Measurements from ENCODE around the gene PRR15L. TPM values are rescaled to one million over a fixed set of nuclear protein-coding genes. Genes with fewer than 3 reads are reported as not detected.
"Not testable (repeated sequence)": the region's sequence is repeated elsewhere in the genome, so short reads cannot be mapped to it uniquely, and the experiment has no call there.

PRR15L gene
- total RNA-seq, 1 donor from 2014 or later, result not detected

- intact Hi-C loops (cut with DNase I), result no loop called here
- DNase-seq, result no peak
- no peak for ATAC-seq (ENCODE audit: poor library complexity)
Observed at GRCh38 chr17:47990962-47991731, 33.5 kb upstream of the PRR15L start.

DNA sequence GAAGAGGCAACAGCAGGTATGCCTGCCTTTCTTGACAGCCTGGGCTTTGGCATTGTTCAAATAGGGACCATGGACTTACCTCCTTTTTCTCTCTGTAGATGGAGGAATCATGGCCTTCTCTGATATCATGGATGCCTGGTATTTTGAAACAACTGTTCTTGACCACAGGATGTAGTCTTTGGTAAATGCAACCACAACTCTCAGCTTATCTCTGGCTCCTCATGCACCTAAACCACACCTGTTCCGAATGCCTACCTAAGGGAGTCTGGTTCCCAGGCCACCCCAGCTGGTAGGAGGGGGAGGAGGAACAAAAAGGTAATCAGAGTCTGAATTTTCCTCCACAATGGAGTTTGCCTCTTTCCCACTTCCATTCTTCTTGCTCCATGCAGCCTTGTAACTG lies 32.0 kb upstream of the PRR15L start:
- intact Hi-C loops (cut with DNase I), result no loop called here
- no peak for ATAC-seq (ENCODE audit: poor library complexity)

DNA sequence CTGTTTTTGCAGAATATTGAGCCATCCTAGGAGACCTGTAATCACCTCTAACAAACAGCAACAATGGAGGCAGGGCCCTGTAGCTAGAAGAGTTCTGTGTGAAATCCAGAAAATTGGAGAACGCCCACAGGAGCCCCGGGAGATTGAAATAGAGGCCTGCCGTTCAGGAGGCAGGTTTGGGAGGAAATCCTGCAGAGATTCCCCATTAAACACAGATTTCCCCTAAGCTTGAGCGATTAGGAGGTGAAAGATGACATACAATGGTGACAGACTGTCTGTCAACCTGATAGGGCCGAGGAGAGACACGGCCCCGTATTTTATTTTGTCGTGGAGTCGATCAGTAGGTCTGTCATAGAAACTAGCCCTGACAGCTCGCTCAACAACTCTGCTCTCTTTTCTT lies 31.5 kb upstream of the PRR15L start:
- DNase-seq (no peak), ATAC-seq (ENCODE audit: poor library complexity) (no peak)
- intact Hi-C loops (cut with DNase I), result no loop called here

More for the DNA sequence above, 32.0 kb upstream of the PRR15L start:
- no peak for DNase-seq

- DNase-seq; ATAC-seq (ENCODE audit: poor library complexity); intact Hi-C loops (cut with DNase I): not testable (repeated sequence)
Observed at GRCh38 chr17:47988445-47988844, 30.8 kb upstream of the PRR15L start.

GRCh38 chr17:47987240-47987835 lies 29.7 kb upstream of the PRR15L start:
- ATAC-seq (ENCODE audit: poor library complexity) (peak; percentile 49), DNase-seq (no peak)
- intact Hi-C loops (cut with DNase I), result no loop called here

DNA sequence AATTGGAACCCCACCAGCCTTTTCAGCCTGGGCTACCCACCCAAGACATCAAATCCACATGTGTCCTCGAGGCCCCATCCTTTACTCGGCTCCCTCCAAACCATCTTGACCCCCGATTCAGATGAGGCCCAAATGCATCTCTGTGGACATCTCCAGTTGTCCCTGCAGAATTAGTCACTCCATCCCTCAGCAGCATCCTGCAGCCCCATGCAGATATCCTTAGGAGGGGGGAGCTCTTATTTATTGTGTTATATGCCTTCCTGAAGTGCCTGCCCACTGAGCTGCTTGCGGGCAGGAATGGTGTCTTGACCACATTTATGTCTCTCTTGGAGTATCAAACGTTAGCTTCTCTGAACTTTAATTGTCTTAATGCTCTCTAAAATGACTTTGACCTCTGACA lies 28.8 kb upstream of the PRR15L start:
- no peak for ATAC-seq (ENCODE audit: poor library complexity)
- DNase-seq, result no peak
- intact Hi-C loops (cut with DNase I), result no loop called here

DNA sequence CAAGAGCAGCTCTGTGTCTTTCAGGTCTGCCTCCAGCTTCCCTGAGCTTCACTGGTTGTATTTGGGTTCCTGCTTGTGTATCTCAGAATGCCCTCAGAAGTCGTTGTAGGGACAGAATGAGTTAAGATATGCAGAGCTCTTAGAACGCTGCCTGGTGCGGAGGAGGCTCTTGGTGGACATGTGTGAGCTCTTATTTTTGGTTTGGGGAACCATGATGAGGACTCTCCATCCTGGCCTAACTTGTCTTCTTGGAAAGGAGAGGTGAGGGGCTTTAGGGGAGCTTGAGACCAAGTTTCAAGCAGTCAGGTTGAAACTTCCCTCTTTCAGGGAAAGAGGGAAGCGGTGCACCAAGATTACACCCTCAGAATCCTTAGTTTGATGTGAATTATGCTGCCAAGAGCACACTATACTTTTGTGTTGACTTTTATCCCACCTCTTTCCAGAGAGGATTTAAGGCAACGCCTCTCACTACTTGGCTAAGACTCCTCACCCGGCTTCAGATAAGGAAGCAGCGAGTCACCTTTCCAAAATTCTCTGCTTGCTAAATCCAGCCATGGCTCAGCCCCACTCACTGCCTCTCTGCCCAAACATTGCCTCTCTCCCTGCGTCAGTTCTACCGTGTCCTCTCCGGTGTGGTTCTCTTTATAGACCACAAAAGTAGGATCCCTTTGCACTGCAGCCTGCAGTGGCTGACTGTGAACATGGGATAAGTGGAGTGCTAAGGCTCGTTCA lies 26.0 kb upstream of the PRR15L start:
- intact Hi-C loops (cut with DNase I), result no loop called here
- ATAC-seq (ENCODE audit: poor library complexity), result peak; percentile 62
- no peak for DNase-seq

- DNase-seq, result no peak
- intact Hi-C loops (cut with DNase I), result no loop called here
- ATAC-seq (ENCODE audit: poor library complexity), result no peak
Observed at GRCh38 chr17:47982645-47983390, 25.1 kb upstream of the PRR15L start.

DNA sequence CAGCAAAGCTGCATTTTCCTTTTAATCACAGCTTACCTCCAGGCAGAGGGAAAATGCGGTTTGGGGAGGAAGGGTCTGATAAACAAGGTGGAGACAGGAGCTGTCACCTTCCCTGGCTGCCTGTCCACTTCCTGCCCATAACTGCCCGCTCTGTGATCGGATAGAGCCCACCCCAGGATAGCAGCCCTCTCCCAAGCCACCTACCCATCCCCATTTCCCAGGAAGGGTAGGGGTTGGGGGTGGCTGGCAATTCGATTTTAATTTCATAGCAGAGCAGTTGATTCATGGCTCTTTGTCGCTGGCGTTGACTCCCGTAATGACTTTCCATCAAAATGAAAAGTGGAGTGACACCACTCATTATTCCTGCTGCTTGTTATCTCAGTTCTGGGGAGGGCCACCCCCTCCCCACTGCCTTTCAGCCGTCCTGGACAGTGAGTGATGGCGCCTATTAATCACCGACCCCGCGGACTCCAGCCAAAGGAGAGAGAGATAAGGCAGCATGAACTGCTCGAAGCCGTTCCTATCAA lies 24.5 kb upstream of the PRR15L start:
- DNase-seq (no peak), ATAC-seq (ENCODE audit: poor library complexity) (no peak)
- intact Hi-C loops (cut with DNase I), result no loop called here

DNA sequence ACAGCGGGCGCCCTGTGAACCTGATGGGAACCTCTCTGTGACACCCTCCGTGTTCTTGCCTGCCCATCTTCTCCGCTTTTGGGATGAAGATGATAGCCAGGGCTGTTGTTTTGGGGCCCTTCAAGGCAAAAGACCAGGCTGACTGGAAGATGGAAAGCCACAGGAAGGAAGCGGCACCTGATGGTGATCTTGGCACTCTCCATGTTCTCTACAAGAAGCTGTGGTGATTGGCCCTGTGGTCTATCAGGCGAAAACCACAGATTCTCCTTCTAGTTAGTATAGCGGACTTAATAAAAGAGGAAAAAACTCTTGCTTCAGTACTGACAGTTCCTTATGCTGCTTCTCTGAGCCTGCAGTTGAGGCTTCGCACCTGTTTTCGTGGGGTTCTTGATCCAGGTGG lies 23.8 kb upstream of the PRR15L start:
- ATAC-seq (ENCODE audit: poor library complexity) (no peak), DNase-seq (no peak)
- intact Hi-C loops (cut with DNase I), result no loop called here

GRCh38 chr17:47980541-47980940 lies 22.9 kb upstream of the PRR15L start:
- DNase-seq (no peak), ATAC-seq (ENCODE audit: poor library complexity) (no peak)
- intact Hi-C loops (cut with DNase I), result no loop called here

DNA sequence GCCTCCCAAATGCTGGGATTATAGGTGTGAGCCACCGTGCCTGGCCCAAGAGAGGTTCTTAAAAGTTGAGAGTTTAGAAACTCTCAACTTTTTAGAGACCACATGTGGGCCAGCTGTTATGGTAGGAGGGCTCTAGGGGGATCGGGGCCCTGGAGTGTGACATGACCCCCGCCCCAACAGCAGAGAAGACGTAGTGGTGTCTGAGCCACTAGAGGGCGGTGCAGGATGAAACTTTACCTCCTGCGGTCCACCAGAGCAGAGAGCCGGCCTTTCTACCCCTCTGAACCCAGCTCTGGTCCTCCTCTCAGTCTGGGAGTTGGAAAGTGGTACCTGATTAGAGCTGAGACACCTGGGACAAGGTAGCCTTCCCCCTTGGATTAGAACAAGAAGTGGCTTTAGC lies 20.6 kb upstream of the PRR15L start:
- DNase-seq (peak; percentile 50), ATAC-seq (ENCODE audit: poor library complexity) (peak; percentile 76)
- intact Hi-C loops (cut with DNase I), result loop anchor here (2.0 kb wide), 1 partner anchor 38 kb away; no protein-coding TSS in a partner anchor

- no peak for ATAC-seq (ENCODE audit: poor library complexity)
- intact Hi-C loops (cut with DNase I), result no loop called here
- no peak for DNase-seq
Observed at GRCh38 chr17:47975823-47976205, 18.1 kb upstream of the PRR15L start.

GRCh38 chr17:47975189-47975822 lies 17.6 kb upstream of the PRR15L start:
- no peak for DNase-seq
- intact Hi-C loops (cut with DNase I), result no loop called here
- ATAC-seq (ENCODE audit: poor library complexity), result no peak

DNA sequence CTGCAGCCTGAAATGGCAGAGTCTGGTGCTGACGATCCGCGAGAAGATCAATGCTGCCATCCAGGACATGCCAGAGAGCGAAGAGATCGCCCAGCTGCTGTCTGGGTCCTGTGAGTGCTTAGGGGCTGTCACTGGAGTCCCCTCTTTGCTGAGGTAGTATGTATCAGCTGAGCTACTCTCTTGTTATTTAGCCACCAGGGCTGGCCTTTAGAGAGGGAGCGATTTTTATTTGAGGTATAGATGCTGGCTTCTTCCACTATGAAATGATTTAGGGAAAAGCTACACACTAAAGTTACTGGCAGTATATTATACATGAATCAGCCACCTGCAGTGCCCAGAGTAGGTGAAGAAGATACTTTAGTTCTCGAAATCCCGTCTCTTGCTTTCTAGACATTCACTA lies 15.9 kb upstream of the PRR15L start:
- intact Hi-C loops (cut with DNase I), result loop anchor here (5.0 kb wide), 1 partner anchor 131 kb away; the partner anchor contains the start of gene SCRN2
- ATAC-seq (ENCODE audit: poor library complexity) (no peak), DNase-seq (no peak)

DNA sequence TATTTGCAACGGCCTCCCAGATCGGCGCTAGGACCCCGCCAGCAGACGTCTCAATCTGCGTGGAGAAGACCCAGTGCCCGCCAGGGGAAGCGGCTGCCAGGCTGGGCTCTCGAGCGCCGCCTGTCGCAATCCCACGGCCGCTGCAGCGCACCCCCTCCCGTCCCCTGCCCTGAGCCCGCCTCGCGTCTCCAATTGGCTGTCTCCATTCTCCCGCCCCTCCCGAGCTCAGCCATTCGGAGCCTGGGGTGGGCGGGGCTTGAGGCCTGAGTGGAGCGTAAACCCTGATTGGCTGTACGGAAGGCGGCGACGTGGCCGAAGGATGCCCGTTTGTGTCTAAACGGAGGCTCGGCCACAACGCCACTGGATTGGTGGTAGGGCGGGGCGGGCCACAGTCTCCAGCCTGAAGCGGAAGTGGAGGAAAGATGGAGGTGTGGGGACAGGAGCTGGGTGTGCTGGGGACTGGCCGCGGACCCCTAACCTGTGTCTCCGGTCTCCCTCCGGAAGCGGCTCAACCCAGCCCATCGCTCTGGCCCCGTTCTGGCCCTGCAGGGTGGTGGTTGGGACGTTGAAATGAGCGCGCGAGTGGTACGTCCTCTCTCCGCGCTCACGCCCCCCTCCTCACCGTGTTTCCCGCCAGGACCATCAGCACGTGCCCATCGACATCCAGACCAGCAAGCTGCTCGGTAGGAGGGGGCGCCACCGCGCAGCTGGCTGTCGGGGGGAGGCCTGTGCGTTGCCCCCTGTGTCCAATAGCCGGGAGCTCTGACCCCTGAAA lies 13.2 kb upstream of the PRR15L start, which contains the start of gene CDK5RAP3:
CDK5RAP3 (plus strand) TSS at position 389 of the 775 bp plus-strand sequence; CDS start at position 423, 34 bp downstream.
- intact Hi-C loops (cut with DNase I), result loop anchor here (5.0 kb wide), 1 partner anchor 129 kb away; the partner anchor contains the start of gene SCRN2
- peak; percentile 100 for DNase-seq
- ATAC-seq (ENCODE audit: poor library complexity), result peak; percentile 99

- DNase-seq, result no peak
- intact Hi-C loops (cut with DNase I), result loop anchor here (5.0 kb wide), 1 partner anchor 128 kb away; the partner anchor contains the start of gene SCRN2
- no peak for ATAC-seq (ENCODE audit: poor library complexity)
Observed at GRCh38 chr17:47969930-47970724, 12.4 kb upstream of the PRR15L start.
